ENCODE data around the gene FGD4.

FGD4 gene

DNA sequence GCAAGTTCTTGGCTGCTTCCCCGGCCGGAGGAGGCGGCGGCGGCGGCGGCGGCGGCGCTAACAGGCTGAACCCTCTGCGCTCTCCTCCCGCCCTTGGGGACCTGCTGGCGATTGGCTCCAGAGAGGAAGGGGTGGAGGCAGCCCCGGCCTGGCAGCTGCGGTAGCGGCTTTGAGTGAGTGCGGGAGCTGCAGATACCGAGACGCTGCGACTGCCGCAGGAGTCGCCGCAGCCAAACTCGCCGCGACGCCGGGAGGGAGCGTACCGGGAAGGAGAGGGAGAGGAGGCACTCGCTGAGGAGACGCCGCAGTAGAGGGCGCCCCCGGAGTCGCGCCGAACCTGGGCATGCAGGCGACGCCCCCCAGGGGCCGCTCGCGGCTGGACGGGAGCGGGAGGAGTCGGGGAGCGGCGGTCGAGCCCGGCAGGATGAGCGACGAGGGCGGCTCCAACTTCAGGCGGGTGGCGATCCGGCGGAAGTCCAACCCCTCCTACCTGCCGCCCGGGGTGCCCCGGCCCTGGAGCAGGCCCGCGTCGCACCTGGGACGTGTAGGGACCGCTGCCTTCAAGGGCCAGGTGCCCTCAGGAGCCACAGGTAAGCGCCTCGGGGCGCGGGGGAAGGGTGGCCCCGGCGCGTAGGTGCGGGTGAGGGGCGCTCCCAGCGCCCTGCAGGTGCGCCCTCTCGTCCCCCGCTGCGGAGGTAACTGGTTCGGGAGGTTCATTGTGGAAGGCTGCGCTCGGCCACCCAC, at the start of gene FGD4:
Gene FGD4, plus strand, starts transcription at position 189 of the 744 bp plus-strand sequence.
- DNase-seq (ENCODE audit: low read depth) = peak; percentile 93
- TF ChIP-seq, protein P1, sequence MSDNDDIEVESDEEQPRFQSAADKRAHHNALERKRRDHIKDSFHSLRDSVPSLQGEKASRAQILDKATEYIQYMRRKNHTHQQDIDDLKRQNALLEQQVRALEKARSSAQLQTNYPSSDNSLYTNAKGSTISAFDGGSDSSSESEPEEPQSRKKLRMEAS (IDR thresholded peaks at IDR 0.05; ENCODE audit: low read depth, low read length) = peak; percentile 57
- TF ChIP-seq POLR2A (IDR thresholded peaks at IDR 0.05; ENCODE audit: extremely low read depth, insufficient read length) (no peak), MYC (IDR thresholded peaks at IDR 0.05; ENCODE audit: low read depth, low read length) (no peak)
- TF ChIP-seq, protein P2, sequence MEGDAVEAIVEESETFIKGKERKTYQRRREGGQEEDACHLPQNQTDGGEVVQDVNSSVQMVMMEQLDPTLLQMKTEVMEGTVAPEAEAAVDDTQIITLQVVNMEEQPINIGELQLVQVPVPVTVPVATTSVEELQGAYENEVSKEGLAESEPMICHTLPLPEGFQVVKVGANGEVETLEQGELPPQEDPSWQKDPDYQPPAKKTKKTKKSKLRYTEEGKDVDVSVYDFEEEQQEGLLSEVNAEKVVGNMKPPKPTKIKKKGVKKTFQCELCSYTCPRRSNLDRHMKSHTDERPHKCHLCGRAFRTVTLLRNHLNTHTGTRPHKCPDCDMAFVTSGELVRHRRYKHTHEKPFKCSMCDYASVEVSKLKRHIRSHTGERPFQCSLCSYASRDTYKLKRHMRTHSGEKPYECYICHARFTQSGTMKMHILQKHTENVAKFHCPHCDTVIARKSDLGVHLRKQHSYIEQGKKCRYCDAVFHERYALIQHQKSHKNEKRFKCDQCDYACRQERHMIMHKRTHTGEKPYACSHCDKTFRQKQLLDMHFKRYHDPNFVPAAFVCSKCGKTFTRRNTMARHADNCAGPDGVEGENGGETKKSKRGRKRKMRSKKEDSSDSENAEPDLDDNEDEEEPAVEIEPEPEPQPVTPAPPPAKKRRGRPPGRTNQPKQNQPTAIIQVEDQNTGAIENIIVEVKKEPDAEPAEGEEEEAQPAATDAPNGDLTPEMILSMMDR (IDR thresholded peaks at IDR 0.05; ENCODE audit: low read depth, low read length) = peak; percentile 46
- H3K4me3 ChIP-seq (ENCODE audit: low read depth, low read length) = peak within 1 kb of the TSS; percentile 52

DNA sequence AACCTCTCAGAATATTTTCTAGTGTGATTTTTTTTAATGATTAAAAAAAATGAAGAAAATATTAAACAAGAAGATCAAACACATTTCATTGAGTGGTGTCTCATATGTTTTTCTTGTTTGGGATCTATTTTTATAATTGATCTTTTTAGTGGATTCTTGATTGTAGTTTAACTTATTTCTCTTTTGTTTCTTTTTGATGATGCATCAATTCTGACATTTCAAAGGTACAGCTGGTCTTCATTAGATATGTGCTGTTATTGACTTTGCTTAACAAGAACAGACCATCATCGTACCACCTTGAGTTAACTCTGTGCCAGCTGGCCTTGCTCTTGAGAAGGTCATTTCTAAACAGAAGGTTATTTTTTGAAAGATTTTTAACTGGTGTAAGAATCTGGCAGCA, 45.8 kb upstream of the FGD4 start:
- no peak for DNase-seq (ENCODE audit: low read depth)
- no peak overlapping the region for H3K4me3 ChIP-seq (ENCODE audit: low read depth, low read length)
- no peak for TF ChIP-seq POLR2A (IDR thresholded peaks at IDR 0.05; ENCODE audit: extremely low read depth, insufficient read length)
- TF ChIP-seq, protein P1 (IDR thresholded peaks at IDR 0.05; ENCODE audit: low read depth, low read length) = no peak
- TF ChIP-seq MYC (IDR thresholded peaks at IDR 0.05; ENCODE audit: low read depth, low read length) = no peak
- TF ChIP-seq, protein P2 (IDR thresholded peaks at IDR 0.05; ENCODE audit: low read depth, low read length) = no peak

DNA sequence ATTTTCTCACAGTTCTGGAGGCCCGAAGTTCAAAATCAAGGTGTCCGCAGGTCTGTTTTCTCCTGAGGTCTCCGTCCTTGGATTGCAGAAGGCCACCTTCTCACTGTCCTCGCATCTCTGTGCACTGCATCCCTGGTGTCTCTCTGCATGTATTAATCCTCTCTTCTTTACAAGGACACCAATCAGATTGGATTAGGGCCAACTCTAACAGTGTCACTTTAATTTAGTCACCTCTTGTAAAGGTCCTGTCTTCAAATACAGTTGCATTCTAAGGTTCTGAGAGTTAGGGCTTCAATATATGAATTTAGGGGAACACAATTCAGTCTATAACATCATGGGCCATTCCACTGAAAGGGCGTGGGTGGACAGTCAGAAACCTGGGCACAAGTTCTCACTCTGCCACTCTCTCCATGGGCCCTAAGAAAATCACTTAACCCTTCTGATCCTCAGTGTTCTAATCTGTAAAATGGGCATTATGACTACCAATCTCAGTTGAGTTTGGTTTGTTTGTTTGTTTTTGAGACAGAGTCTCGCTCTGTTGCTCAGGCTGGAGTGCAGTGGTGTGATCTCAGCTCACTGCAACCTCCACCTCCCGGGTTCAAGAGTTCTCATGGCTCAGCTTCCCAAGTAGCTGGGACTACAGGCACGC, 41.6 kb upstream of the FGD4 start:
- TF ChIP-seq MYC (IDR thresholded peaks at IDR 0.05; ENCODE audit: low read depth, low read length) (no peak), POLR2A (IDR thresholded peaks at IDR 0.05; ENCODE audit: extremely low read depth, insufficient read length) (no peak)
- TF ChIP-seq, protein P2 (IDR thresholded peaks at IDR 0.05; ENCODE audit: low read depth, low read length) = no peak
- TF ChIP-seq, protein P1 (IDR thresholded peaks at IDR 0.05; ENCODE audit: low read depth, low read length) = no peak
- H3K4me3 ChIP-seq (ENCODE audit: low read depth, low read length) = no peak overlapping the region
- no peak for DNase-seq (ENCODE audit: low read depth)

DNA sequence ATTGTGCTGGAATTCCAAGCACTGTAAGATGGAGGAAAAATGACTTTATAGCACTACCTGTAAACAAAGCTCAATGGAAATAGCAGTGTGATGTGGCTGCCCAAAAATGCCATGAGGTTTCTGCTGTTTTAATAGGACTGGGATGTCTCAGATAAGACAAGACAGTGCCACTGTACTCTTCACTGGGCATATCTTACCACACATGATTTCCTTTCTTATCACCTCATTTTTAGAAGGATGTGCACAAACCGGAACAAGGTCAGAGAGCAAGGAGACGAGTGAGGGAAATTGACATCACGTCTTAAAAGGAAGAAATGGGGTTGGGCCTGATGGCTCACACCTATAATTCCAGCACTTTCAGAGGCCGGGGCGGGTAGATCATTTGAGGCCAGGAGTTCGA, 38.4 kb upstream of the FGD4 start:
- TF ChIP-seq, protein P1 (IDR thresholded peaks at IDR 0.05; ENCODE audit: low read depth, low read length) = no peak
- TF ChIP-seq POLR2A (IDR thresholded peaks at IDR 0.05; ENCODE audit: extremely low read depth, insufficient read length) = no peak
- DNase-seq (ENCODE audit: low read depth) = no peak
- H3K4me3 ChIP-seq (ENCODE audit: low read depth, low read length) = no peak overlapping the region

DNA sequence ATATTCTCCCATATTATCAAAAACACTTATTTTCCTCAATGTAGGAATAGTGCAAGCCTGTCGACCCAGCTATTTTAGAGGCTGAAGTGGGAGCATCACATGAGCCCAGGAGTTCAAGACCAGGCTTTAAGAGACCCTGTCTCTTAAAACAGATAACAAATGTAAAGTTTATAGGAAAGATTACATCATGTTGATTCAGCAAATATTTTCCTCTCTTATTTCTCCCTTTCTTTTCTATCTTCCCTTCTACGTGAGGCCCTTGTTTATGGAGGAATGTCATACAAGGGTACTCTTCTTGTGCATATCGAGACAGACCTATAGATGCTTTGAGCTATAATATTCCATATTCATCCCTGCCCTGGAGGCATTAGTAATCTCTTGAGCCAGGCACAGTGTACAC, 36.5 kb upstream of the FGD4 start:
- TF ChIP-seq, protein P2 (IDR thresholded peaks at IDR 0.05; ENCODE audit: low read depth, low read length) = no peak
- TF ChIP-seq, protein P1 (IDR thresholded peaks at IDR 0.05; ENCODE audit: low read depth, low read length) = no peak
- TF ChIP-seq MYC (IDR thresholded peaks at IDR 0.05; ENCODE audit: low read depth, low read length) (no peak), POLR2A (IDR thresholded peaks at IDR 0.05; ENCODE audit: extremely low read depth, insufficient read length) (no peak)
- H3K4me3 ChIP-seq (ENCODE audit: low read depth, low read length) = no peak overlapping the region
- no peak for DNase-seq (ENCODE audit: low read depth)

DNA sequence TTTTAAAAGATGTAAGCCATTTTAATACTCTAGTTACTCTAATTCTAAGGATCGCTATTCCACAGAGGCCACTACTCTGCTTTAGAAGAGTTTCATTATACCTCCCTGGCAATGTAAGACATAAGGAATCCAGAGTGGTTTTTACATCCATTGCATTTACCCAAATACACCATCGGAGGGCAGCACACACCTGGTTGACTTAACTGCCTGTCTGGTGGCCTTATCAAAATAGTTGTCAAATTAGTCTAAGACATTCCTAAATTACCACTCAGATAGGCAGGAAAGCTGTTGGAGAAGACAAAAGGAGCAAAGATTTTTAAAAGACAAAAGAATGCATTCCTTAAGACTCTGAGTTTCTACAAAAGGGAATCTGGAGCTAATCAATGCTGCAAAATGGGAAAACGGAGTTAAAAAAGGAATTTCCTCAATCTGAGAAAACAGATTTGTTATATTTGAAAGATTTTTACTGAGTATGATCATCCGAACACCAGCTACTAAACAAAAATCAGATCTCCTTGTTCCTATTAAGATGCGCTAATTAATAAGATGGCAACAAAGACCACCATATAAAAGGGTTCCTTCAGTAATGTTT, 33.8 kb upstream of the FGD4 start:
- no peak overlapping the region for H3K4me3 ChIP-seq (ENCODE audit: low read depth, low read length)
- peak; percentile 79 for DNase-seq (ENCODE audit: low read depth)
- TF ChIP-seq, protein P2 (IDR thresholded peaks at IDR 0.05; ENCODE audit: low read depth, low read length) = peak; percentile 82
- TF ChIP-seq, protein P1 (IDR thresholded peaks at IDR 0.05; ENCODE audit: low read depth, low read length) = peak; percentile 35
- TF ChIP-seq POLR2A (IDR thresholded peaks at IDR 0.05; ENCODE audit: extremely low read depth, insufficient read length) = no peak
- TF ChIP-seq MYC (IDR thresholded peaks at IDR 0.05; ENCODE audit: low read depth, low read length) = peak; percentile 19; the same call in 1 of the 2 replicates

Data from NB4 (cell line).